Measurements from ENCODE around the gene SMAD2. TPM values are rescaled to one million over a fixed set of nuclear protein-coding genes. Genes with fewer than 3 reads are reported as not detected.
A peak's percentile ranks its signal among the peaks of the same experiment; 100 is the strongest.

Gene SMAD2
- total RNA-seq, 5 donors from 2014 or later (not counting 1 experiment from before 2014, with no cell fraction given), result 110 to 129 (median 115) TPM

DNA sequence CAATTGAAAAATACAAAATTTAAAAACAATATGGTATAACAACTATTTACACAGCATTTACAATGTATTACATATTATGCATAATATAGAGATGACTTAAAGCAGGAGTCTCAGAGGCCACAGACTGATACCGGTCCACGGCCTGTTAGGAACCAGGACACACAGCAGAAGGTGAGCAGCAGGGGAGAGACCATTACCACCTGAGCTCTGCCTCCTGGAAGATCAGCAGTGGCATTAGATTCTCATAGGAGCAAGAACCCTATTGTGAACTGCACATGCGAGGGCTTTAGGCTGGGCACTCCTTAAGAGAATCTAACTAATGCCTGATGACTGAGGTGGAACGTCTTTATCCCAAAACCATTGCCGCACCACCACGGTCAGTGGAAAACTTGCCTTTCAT lies 58.0 kb downstream of the SMAD2 start:
- Histone ChIP-seq H3K27ac (ENCODE audit: low read length) (no peak overlapping the region), H3K27me3 (replicated peaks in 1 of 2; ENCODE audit: control insufficient read depth in 2 of 2, extremely low read depth in 1 of 2, insufficient read depth in 2 of 2, low read length in 1 of 2) (no peaks in the 10 kb centered on the region), H3K4me3 (ENCODE audit: control insufficient read depth in 1 of 2, extremely low read depth in 1 of 2, low read length in 1 of 2) (no peak overlapping the region), H3K36me3 (ENCODE audit: control insufficient read depth in 2 of 2, extremely low read depth in 1 of 2, insufficient read depth in 1 of 2, low read length in 1 of 2) (peaks cover 3 to 11% of the 10 kb centered on the region in 2 donors), H3K9me3 (no peaks in the 10 kb centered on the region), H3K4me1 (ENCODE audit: control insufficient read depth in 1 of 2, extremely low read depth in 1 of 2, insufficient read depth in 2 of 2, low read length in 2 of 2) (peaks cover 2% of the 10 kb centered on the region in 2 experiments)
- ChIA-PET POLR2A (no interaction called here), CTCF (no interaction called here)
- no peak for DNase-seq
- H3K9me3 Mint-ChIP-seq, result no peaks in the 10 kb centered on the region
- no peaks in the 10 kb centered on the region for H3K27me3 Mint-ChIP-seq
- no peak for ATAC-seq (replicated peaks in 1 of 4)
- no peak overlapping the region for H3K4me3 Mint-ChIP-seq
- peaks cover 59 to 64% (median 60%) of the 10 kb centered on the region in 3 donors for H3K4me1 Mint-ChIP-seq
- 96% methylated on average over 4 of the region's 6 CpGs for WGBS (ENCODE audit: insufficient coverage)
- H3K27ac Mint-ChIP-seq, result no peak overlapping the region
- peaks cover 23% of the 10 kb centered on the region for H3K36me3 Mint-ChIP-seq

DNA sequence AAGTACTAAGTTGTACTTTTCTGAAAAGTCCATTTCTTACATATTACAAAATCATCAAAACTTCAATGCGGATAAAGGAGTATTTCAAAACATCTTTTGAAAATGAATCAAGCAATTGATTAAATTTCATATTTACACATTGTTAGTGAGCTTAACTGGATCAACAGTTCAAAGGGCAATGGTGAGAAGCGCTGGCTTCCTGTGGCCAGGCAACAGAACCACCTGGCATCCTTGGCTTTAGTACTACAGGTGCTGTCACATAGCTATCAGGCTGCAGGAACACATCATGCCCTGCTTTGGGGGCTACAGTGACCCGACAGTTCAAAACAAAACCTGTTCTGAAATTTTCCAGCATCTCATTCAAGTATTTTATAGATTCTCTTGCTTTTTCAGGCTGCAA lies 59.2 kb downstream of the SMAD2 start:
- H3K4me1 Mint-ChIP-seq, result peaks cover 50 to 57% (median 52%) of the 10 kb centered on the region in 3 donors
- peak overlapping the region in 1 of 2 donors; percentile 12 for H3K27ac Mint-ChIP-seq
- no peaks in the 10 kb centered on the region for H3K27me3 Mint-ChIP-seq
- H3K4me1 ChIP-seq (ENCODE audit: control insufficient read depth in 1 of 2, extremely low read depth in 1 of 2, insufficient read depth in 2 of 2, low read length in 2 of 2), result peaks cover 0 to 2% of the 10 kb centered on the region in 2 experiments
- H3K9me3 Mint-ChIP-seq, result no peaks in the 10 kb centered on the region
- peaks cover 29% of the 10 kb centered on the region for H3K36me3 Mint-ChIP-seq
- no peak for DNase-seq
- no peak overlapping the region for H3K27ac ChIP-seq (ENCODE audit: low read length)
- WGBS (ENCODE audit: insufficient coverage), result 100% methylated on average over 1 of the region's 3 CpGs
- POLR2A ChIA-PET, result no interaction called here
- CTCF ChIA-PET, result interaction anchor here in 1 of 2 donors (1.0 to 1.4 kb wide), 2 partner anchors 8 to 29 kb away, joined by 3 read pairs; no protein-coding TSS in a partner anchor
- H3K27me3 ChIP-seq (replicated peaks in 1 of 2; ENCODE audit: control insufficient read depth in 2 of 2, extremely low read depth in 1 of 2, insufficient read depth in 2 of 2, low read length in 1 of 2), result no peaks in the 10 kb centered on the region
- no peak overlapping the region for H3K4me3 ChIP-seq (ENCODE audit: control insufficient read depth in 1 of 2, extremely low read depth in 1 of 2, low read length in 1 of 2)
- peaks cover 3 to 11% of the 10 kb centered on the region in 2 donors for H3K36me3 ChIP-seq (ENCODE audit: control insufficient read depth in 2 of 2, extremely low read depth in 1 of 2, insufficient read depth in 1 of 2, low read length in 1 of 2)
- no peaks in the 10 kb centered on the region for H3K9me3 ChIP-seq
- H3K4me3 Mint-ChIP-seq, result no peak overlapping the region
- no peak for ATAC-seq (replicated peaks in 1 of 4)

DNA sequence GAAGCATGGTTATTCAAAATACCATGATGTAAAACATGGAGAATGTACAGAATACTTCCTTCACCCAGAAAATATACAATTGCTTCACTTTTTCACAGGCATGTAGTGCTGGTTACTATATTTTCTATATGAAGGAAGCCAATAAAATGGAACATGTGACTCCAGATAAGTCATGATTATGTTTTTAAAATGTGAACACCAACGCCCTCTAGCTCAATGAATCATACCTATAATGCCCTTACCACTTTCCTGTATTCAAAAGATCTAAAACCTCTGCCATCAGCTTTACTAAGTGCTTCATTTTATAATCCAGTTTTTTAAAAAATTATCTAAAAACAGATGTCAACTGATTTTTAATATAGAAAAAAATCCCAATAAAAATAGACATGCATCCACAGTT lies 59.9 kb downstream of the SMAD2 start:
- Mint-ChIP-seq H3K4me3 (no peak overlapping the region), H3K4me1 (peaks cover 48 to 55% (median 50%) of the 10 kb centered on the region in 3 donors), H3K27ac (no peak overlapping the region), H3K36me3 (peaks cover 32% of the 10 kb centered on the region), H3K27me3 (no peaks in the 10 kb centered on the region), H3K9me3 (no peaks in the 10 kb centered on the region)
- peaks cover 3 to 11% of the 10 kb centered on the region in 2 donors for H3K36me3 ChIP-seq (ENCODE audit: control insufficient read depth in 2 of 2, extremely low read depth in 1 of 2, insufficient read depth in 1 of 2, low read length in 1 of 2)
- WGBS (ENCODE audit: insufficient coverage), result no CpG with 5 or more reads among the region's 1 CpG
- ATAC-seq (replicated peaks in 1 of 4) (no peak), DNase-seq (peak in 1 of 35 experiments; percentile 8)
- no peak overlapping the region for H3K27ac ChIP-seq (ENCODE audit: low read length)
- peaks cover 0 to 2% of the 10 kb centered on the region in 2 experiments for H3K4me1 ChIP-seq (ENCODE audit: control insufficient read depth in 1 of 2, extremely low read depth in 1 of 2, insufficient read depth in 2 of 2, low read length in 2 of 2)
- CTCF ChIA-PET, result interaction anchor here (0.5 to 1.4 kb wide), 3 partner anchors 9 to 42 kb away, joined by 3 to 4 read pairs (median 3); no protein-coding TSS in a partner anchor
- POLR2A ChIA-PET, result no interaction called here
- H3K4me3 ChIP-seq (ENCODE audit: control insufficient read depth in 1 of 2, extremely low read depth in 1 of 2, low read length in 1 of 2), result no peak overlapping the region
- H3K9me3 ChIP-seq, result no peaks in the 10 kb centered on the region
- no peaks in the 10 kb centered on the region for H3K27me3 ChIP-seq (replicated peaks in 1 of 2; ENCODE audit: control insufficient read depth in 2 of 2, extremely low read depth in 1 of 2, insufficient read depth in 2 of 2, low read length in 1 of 2)

DNA sequence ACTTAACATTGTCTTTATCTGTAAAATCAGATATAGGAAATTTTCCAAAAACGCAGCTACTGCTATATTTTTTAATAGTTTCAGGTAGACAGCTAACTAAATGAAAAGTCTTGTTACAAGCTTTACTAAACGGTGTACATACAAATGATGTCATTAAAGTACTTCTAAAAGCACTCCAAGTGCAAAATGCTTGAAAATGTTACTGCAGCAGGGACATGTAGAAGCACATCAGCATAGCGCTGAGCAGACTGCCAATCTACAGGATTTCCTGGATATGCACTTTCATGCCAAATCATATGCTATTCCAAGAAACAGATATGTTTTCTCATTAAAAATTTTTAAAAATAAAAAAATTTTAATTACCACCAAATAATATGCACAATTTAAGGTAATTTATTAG lies 61.7 kb downstream of the SMAD2 start:
- peaks cover 0 to 2% of the 10 kb centered on the region in 2 experiments for H3K4me1 ChIP-seq (ENCODE audit: control insufficient read depth in 1 of 2, extremely low read depth in 1 of 2, insufficient read depth in 2 of 2, low read length in 2 of 2)
- H3K9me3 ChIP-seq, result no peaks in the 10 kb centered on the region
- Mint-ChIP-seq H3K36me3 (peaks cover 48% of the 10 kb centered on the region), H3K27ac (no peak overlapping the region), H3K4me1 (peaks cover 31 to 38% (median 35%) of the 10 kb centered on the region in 3 donors), H3K27me3 (no peaks in the 10 kb centered on the region), H3K9me3 (no peaks in the 10 kb centered on the region), H3K4me3 (no peak overlapping the region)
- no peaks in the 10 kb centered on the region for H3K27me3 ChIP-seq (replicated peaks in 1 of 2; ENCODE audit: control insufficient read depth in 2 of 2, extremely low read depth in 1 of 2, insufficient read depth in 2 of 2, low read length in 1 of 2)
- no peak for ATAC-seq (replicated peaks in 1 of 4)
- peaks cover 3 to 17% of the 10 kb centered on the region in 2 donors for H3K36me3 ChIP-seq (ENCODE audit: control insufficient read depth in 2 of 2, extremely low read depth in 1 of 2, insufficient read depth in 1 of 2, low read length in 1 of 2)
- no peak overlapping the region for H3K4me3 ChIP-seq (ENCODE audit: control insufficient read depth in 1 of 2, extremely low read depth in 1 of 2, low read length in 1 of 2)
- ChIA-PET POLR2A (no interaction called here), CTCF (no interaction called here)
- 83% methylated on average over 1 of the region's 3 CpGs for WGBS (ENCODE audit: insufficient coverage)
- DNase-seq, result no peak
- H3K27ac ChIP-seq (ENCODE audit: low read length), result no peak overlapping the region

DNA sequence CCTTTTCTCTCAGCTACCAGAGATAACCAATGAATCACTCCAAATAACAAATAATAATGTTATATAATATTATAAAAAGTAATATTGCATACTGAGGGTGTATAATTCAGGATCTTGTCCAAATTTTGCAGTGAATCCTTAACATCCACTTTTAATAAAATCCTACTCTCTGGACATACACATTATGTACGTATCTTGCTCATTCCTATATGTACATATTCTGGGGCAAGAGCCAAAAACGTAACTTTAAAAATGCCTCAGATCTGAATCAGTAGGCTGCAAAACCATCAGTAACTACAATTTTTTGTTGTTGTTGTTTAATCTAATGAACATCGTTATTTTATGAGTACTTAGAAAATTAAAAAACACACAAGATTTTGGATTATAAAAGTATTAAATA lies 65.3 kb downstream of the SMAD2 start:
- Mint-ChIP-seq H3K4me1 (peaks cover 0 to 7% (median 6%) of the 10 kb centered on the region in 3 donors), H3K27me3 (no peaks in the 10 kb centered on the region), H3K4me3 (no peak overlapping the region), H3K36me3 (peaks cover 73% of the 10 kb centered on the region), H3K27ac (no peak overlapping the region), H3K9me3 (no peaks in the 10 kb centered on the region)
- DNase-seq, result no peak
- no CpG with 5 or more reads among the region's 3 CpGs for WGBS (ENCODE audit: insufficient coverage)
- H3K36me3 ChIP-seq (ENCODE audit: control insufficient read depth in 2 of 2, extremely low read depth in 1 of 2, insufficient read depth in 1 of 2, low read length in 1 of 2), result peaks cover 3 to 25% of the 10 kb centered on the region in 2 donors
- no peaks in the 10 kb centered on the region for H3K4me1 ChIP-seq (ENCODE audit: control insufficient read depth in 1 of 2, extremely low read depth in 1 of 2, insufficient read depth in 2 of 2, low read length in 2 of 2)
- no peak overlapping the region for H3K4me3 ChIP-seq (ENCODE audit: control insufficient read depth in 1 of 2, extremely low read depth in 1 of 2, low read length in 1 of 2)
- POLR2A ChIA-PET, result no interaction called here
- H3K9me3 ChIP-seq, result no peaks in the 10 kb centered on the region
- no peak overlapping the region for H3K27ac ChIP-seq (ENCODE audit: low read length)
- CTCF ChIA-PET, result no interaction called here
- H3K27me3 ChIP-seq (replicated peaks in 1 of 2; ENCODE audit: control insufficient read depth in 2 of 2, extremely low read depth in 1 of 2, insufficient read depth in 2 of 2, low read length in 1 of 2), result no peaks in the 10 kb centered on the region
- no peak for ATAC-seq (replicated peaks in 1 of 4)

DNA sequence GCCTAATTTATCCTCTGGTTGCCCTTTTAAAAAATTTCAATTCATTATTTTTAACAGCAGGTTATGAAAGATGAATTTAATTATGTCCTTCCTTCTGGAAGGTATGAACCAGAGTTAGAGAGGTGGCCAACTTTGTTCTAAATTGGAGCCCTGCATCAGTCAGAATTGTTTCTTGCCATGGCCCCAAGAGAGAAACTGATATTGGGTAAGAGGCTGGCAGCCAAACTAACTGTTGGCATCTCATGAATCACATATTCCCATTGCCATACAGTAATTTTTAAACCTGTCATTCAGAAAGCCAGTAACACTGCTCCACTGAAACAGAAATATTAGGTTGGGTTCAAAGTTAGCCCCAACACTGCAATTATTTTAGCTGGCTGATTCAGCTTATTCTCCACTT lies 67.4 kb downstream of the SMAD2 start:
- Histone ChIP-seq H3K27ac (ENCODE audit: low read length) (no peak overlapping the region), H3K4me1 (ENCODE audit: control insufficient read depth in 1 of 2, extremely low read depth in 1 of 2, insufficient read depth in 2 of 2, low read length in 2 of 2) (no peaks in the 10 kb centered on the region), H3K4me3 (ENCODE audit: control insufficient read depth in 1 of 2, extremely low read depth in 1 of 2, low read length in 1 of 2) (no peak overlapping the region), H3K27me3 (replicated peaks in 1 of 2; ENCODE audit: control insufficient read depth in 2 of 2, extremely low read depth in 1 of 2, insufficient read depth in 2 of 2, low read length in 1 of 2) (no peaks in the 10 kb centered on the region), H3K36me3 (ENCODE audit: control insufficient read depth in 2 of 2, extremely low read depth in 1 of 2, insufficient read depth in 1 of 2, low read length in 1 of 2) (peaks cover 0 to 25% of the 10 kb centered on the region in 2 donors), H3K9me3 (peaks cover 13% of the 10 kb centered on the region)
- ATAC-seq (replicated peaks in 1 of 4), result no peak
- POLR2A ChIA-PET, result interaction anchor here in 1 of 2 donors (0.5 kb wide), 1 partner anchor 26 kb away, joined by 3 read pairs; no protein-coding TSS in a partner anchor
- DNase-seq, result no peak
- no peak overlapping the region for H3K4me3 Mint-ChIP-seq
- peaks cover 6 to 13% (median 11%) of the 10 kb centered on the region in 3 donors for H3K9me3 Mint-ChIP-seq
- no peak overlapping the region for H3K27ac Mint-ChIP-seq
- no peaks in the 10 kb centered on the region for H3K27me3 Mint-ChIP-seq
- no peaks in the 10 kb centered on the region for H3K4me1 Mint-ChIP-seq
- peaks cover 79% of the 10 kb centered on the region for H3K36me3 Mint-ChIP-seq
- CTCF ChIA-PET, result no interaction called here

DNA sequence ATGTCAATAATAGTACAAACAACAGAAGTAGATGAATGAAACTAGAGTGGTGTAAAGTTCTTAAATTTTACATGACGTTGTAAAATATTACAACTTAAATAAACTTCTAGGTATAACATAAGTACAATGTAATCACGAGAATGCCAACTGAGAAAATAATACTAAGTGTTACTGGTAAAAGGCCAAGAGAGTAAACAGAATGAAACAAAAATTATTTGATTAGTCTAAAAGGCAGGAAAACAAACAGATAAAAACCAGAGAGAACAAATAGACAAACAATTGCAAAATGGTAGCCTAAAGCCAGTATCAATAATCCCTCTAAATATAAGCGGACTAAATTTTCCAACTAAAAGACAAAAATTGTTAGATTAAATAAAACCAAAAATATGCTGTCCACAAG lies 71.9 kb downstream of the SMAD2 start:
- DNase-seq (no peak), ATAC-seq (replicated peaks in 1 of 4) (no peak)
- WGBS (ENCODE audit: insufficient coverage), result no CpG with 5 or more reads among the region's 3 CpGs
- H3K9me3 ChIP-seq, result peaks cover 20% of the 10 kb centered on the region
- no peak overlapping the region for H3K27ac ChIP-seq (ENCODE audit: low read length)
- H3K36me3 Mint-ChIP-seq, result peaks cover 78% of the 10 kb centered on the region
- H3K9me3 Mint-ChIP-seq, result peaks cover 20 to 30% (median 20%) of the 10 kb centered on the region in 3 donors
- CTCF ChIA-PET, result interaction anchor here in 1 of 2 donors (0.6 kb wide), 1 partner anchor 83 kb away, joined by 3 read pairs; no protein-coding TSS in a partner anchor
- H3K4me3 ChIP-seq (ENCODE audit: control insufficient read depth in 1 of 2, extremely low read depth in 1 of 2, low read length in 1 of 2), result no peak overlapping the region
- H3K27ac Mint-ChIP-seq, result no peak overlapping the region
- no peak overlapping the region for H3K4me3 Mint-ChIP-seq
- peaks cover 0 to 30% of the 10 kb centered on the region in 2 donors for H3K36me3 ChIP-seq (ENCODE audit: control insufficient read depth in 2 of 2, extremely low read depth in 1 of 2, insufficient read depth in 1 of 2, low read length in 1 of 2)
- POLR2A ChIA-PET, result no interaction called here
- no peaks in the 10 kb centered on the region for H3K4me1 Mint-ChIP-seq
- H3K4me1 ChIP-seq (ENCODE audit: control insufficient read depth in 1 of 2, extremely low read depth in 1 of 2, insufficient read depth in 2 of 2, low read length in 2 of 2), result no peaks in the 10 kb centered on the region
- H3K27me3 Mint-ChIP-seq, result no peaks in the 10 kb centered on the region
- H3K27me3 ChIP-seq (replicated peaks in 1 of 2; ENCODE audit: control insufficient read depth in 2 of 2, extremely low read depth in 1 of 2, insufficient read depth in 2 of 2, low read length in 1 of 2), result no peaks in the 10 kb centered on the region
